Bronchial epithelial cell (primary cell): ENCODE data around the gene RPP30. TPM values are rescaled to one million over a fixed set of nuclear protein-coding genes. Genes with fewer than 3 reads are reported as not detected.

Experiments
- DNase-seq: peaks from one replicate; pipeline ENCODE4 v3.0.0-alpha.2; 2010; ENCODE audit warnings: low read depth
- FAIRE-seq: peaks from 2 replicates; lab custom pipeline; 2011; peaks lifted over from hg19 to GRCh38; lab: Jason Lieb, UNC
- H3K27me3 ChIP-seq: 2 replicates; pipeline ENCODE4 v1.5.1; 2011; ENCODE audit warnings: low read length; ENCODE audit not compliant: control insufficient read depth, insufficient read depth
- H3K36me3 ChIP-seq: 2 replicates; pipeline ENCODE4 v1.5.1; 2011; ENCODE audit warnings: low read length; ENCODE audit not compliant: control insufficient read depth, insufficient read depth
- H3K4me3 ChIP-seq: 2 replicates; pipeline ENCODE4 v1.5.1; 2011; ENCODE audit warnings: mild to moderate bottlenecking, low read depth, low read length, control low read depth
- total RNA-seq: library from RNA; depleted of rRNA; stranded (reverse); fragments of >200 nt; gene quantifications from 2 replicates; pipeline ENCODE4 v1.2.1, GENCODE V29; 2014
- TF ChIP-seq, protein P1 (sequence below): IDR thresholded peaks from 2 replicates; pipeline ENCODE4 v1.5.1; 2011; ENCODE audit warnings: mild to moderate bottlenecking, moderate library complexity, low read length, control low read depth, inconsistent platforms; ENCODE audit not compliant: insufficient read depth, severe bottlenecking

The RPP30 gene
- total RNA-seq, 1 donor from 2014 or later = 25.0 TPM

GRCh38 chr10:90914992-90915765 is 43.4 kb downstream of the RPP30 start:
- no peak overlapping the region for H3K4me3 ChIP-seq
- TF ChIP-seq, protein P1, sequence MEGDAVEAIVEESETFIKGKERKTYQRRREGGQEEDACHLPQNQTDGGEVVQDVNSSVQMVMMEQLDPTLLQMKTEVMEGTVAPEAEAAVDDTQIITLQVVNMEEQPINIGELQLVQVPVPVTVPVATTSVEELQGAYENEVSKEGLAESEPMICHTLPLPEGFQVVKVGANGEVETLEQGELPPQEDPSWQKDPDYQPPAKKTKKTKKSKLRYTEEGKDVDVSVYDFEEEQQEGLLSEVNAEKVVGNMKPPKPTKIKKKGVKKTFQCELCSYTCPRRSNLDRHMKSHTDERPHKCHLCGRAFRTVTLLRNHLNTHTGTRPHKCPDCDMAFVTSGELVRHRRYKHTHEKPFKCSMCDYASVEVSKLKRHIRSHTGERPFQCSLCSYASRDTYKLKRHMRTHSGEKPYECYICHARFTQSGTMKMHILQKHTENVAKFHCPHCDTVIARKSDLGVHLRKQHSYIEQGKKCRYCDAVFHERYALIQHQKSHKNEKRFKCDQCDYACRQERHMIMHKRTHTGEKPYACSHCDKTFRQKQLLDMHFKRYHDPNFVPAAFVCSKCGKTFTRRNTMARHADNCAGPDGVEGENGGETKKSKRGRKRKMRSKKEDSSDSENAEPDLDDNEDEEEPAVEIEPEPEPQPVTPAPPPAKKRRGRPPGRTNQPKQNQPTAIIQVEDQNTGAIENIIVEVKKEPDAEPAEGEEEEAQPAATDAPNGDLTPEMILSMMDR = no peak
- H3K27me3 ChIP-seq = no peaks in the 10 kb centered on the region
- FAIRE-seq (no peak), DNase-seq (no peak)
- no peaks in the 10 kb centered on the region for H3K36me3 ChIP-seq

- Histone ChIP-seq H3K36me3 (no peaks in the 10 kb centered on the region), H3K27me3 (no peaks in the 10 kb centered on the region), H3K4me3 (no peak overlapping the region)
- FAIRE-seq = no peak
- TF ChIP-seq, protein P1 = no peak
- no peak for DNase-seq
Observed at GRCh38 chr10:90915766-90916075, 43.9 kb downstream of the RPP30 start.

DNA sequence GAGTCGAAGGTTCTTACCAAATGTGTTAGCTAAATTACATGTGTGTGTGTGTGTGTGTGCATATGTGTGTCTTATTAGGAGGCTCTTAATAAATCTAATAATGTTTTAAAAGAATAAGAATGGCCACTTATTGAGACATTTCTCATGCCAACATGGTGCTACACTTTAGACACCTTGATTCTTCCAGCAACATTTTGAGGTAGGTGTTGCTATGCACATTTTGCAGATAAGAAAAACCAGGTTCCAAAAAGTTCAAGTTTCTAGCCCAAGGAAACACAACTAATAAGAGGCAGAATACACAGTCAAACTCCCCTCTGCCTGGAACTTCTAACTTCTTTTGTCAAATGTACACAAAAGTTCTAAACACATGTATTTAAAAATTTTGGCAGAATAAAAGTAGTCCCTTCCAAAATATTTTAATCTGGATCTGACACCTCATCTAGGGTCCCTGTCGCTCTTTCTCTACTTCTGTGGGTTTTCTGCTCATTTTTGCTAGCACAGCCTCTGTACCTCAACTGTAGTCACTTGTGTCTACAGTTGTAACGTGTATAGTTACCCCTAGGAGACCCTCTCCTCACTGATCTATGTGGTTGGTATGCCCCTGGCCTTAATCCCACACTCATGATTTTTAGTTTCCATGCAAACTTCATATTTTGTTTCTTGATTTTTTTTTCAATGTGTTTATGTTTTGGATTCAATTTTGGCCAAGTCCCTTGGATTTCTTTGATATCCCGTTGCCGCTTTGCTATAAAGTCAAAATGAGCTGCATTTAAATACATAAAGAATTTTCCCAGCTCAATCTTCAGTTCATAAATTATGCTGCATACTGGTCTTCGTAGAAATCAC is 44.8 kb downstream of the RPP30 start:
- DNase-seq = no peak
- H3K27me3 ChIP-seq = no peaks in the 10 kb centered on the region
- TF ChIP-seq, protein P1 = no peak
- H3K4me3 ChIP-seq = no peak overlapping the region
- FAIRE-seq = no peak
- no peaks in the 10 kb centered on the region for H3K36me3 ChIP-seq

DNA sequence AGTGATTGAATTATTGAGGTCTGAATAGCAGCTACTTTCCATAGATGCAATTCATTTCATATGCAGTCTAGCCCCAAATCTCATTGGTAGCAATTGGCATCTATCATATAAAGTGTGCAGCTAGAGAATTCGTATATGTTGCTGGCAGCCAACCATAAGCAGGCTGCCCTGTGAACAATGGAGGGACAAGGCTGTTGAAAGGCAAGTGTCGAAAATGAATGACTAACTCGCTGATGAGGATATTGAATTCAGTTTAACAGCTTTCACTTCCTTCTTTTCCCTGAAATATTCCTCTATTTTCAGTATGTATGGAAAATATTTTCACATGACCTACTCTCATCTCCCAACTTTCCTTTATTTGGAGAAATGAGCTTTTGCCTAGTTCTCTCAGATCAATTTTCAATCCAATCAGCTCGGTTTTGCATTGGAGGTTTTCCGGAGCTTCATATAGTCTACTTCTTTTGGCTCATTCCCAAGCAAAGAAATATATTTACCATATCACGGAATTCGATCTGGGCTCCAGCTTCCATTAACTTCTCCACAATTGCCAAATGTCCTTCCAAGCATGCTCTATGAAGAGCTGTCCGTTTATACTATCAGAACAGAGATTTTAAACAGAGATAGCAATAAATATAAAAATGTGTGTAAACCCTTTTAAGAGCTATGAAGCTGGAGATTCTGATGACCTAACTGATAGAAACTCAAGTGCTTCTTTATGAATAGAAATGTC is 45.6 kb downstream of the RPP30 start:
- DNase-seq (peak; percentile 15), FAIRE-seq (no peak)
- Histone ChIP-seq H3K4me3 (no peak overlapping the region), H3K36me3 (no peaks in the 10 kb centered on the region), H3K27me3 (no peaks in the 10 kb centered on the region)
- TF ChIP-seq, protein P1 = no peak

GRCh38 chr10:90917968-90918318 is 46.2 kb downstream of the RPP30 start:
- TF ChIP-seq, protein P1 = no peak
- Histone ChIP-seq H3K36me3 (no peaks in the 10 kb centered on the region), H3K27me3 (no peaks in the 10 kb centered on the region), H3K4me3 (no peak overlapping the region)
- no peak for FAIRE-seq
- DNase-seq = no peak
